HUES48 (cell line): ENCODE results near the gene NTNG1.

Experiments
- H3K27ac ChIP-seq: one replicate; pipeline ENCODE4 v1.7.0; 2013; ENCODE audit warnings: low read depth, low read length, inconsistent platforms
- H3K27me3 ChIP-seq: 2 replicates; pipeline ENCODE4 v1.6.1; 2013; ENCODE audit warnings: mild to moderate bottlenecking, low read length; ENCODE audit not compliant: control insufficient read depth, insufficient read depth
- H3K36me3 ChIP-seq: 2 replicates; pipeline ENCODE4 v1.6.1; 2013; ENCODE audit warnings: low read length; ENCODE audit not compliant: control insufficient read depth, insufficient read depth
- H3K4me1 ChIP-seq: 2 replicates; pipeline ENCODE4 v1.6.1; 2013; ENCODE audit warnings: mild to moderate bottlenecking, low read length; ENCODE audit not compliant: control insufficient read depth, insufficient read depth
- H3K4me3 ChIP-seq: 2 replicates; pipeline ENCODE4 v1.5.1; 2013; ENCODE audit warnings: mild to moderate bottlenecking, low read depth, low read length
- H3K9ac ChIP-seq: 2 replicates; pipeline ENCODE4 v1.6.1; 2013; ENCODE audit warnings: mild to moderate bottlenecking, low read depth, low read length, moderate library complexity
- H3K9me3 ChIP-seq: 2 replicates; pipeline ENCODE4 v1.6.1; 2013; ENCODE audit warnings: low read length; ENCODE audit not compliant: control insufficient read depth, insufficient read depth

Gene NTNG1

GRCh38 chr1:107326824-107327445, 186.1 kb downstream of the NTNG1 start:
- Histone ChIP-seq H3K27me3 (no peaks in the 10 kb centered on the region), H3K27ac (no peak overlapping the region), H3K4me1 (peaks cover 7% of the 10 kb centered on the region), H3K9ac (no peak overlapping the region), H3K4me3 (no peak overlapping the region), H3K9me3 (no peaks in the 10 kb centered on the region), H3K36me3 (no peaks in the 10 kb centered on the region)

- no peaks in the 10 kb centered on the region for H3K27me3 ChIP-seq
- H3K9me3 ChIP-seq: no peaks in the 10 kb centered on the region
- no peaks in the 10 kb centered on the region for H3K36me3 ChIP-seq
- no peak overlapping the region for H3K4me3 ChIP-seq
- H3K9ac ChIP-seq: no peak overlapping the region
- peaks cover 10% of the 10 kb centered on the region for H3K4me1 ChIP-seq
- no peak overlapping the region for H3K27ac ChIP-seq
Measured at GRCh38 chr1:107327446-107327845, 186.6 kb downstream of the NTNG1 start.

GRCh38 chr1:107328087-107328486, 187.2 kb downstream of the NTNG1 start:
- Histone ChIP-seq H3K4me3 (no peak overlapping the region), H3K9ac (no peak overlapping the region), H3K36me3 (no peaks in the 10 kb centered on the region), H3K27ac (no peak overlapping the region), H3K4me1 (peaks cover 9% of the 10 kb centered on the region), H3K27me3 (no peaks in the 10 kb centered on the region), H3K9me3 (no peaks in the 10 kb centered on the region)

DNA sequence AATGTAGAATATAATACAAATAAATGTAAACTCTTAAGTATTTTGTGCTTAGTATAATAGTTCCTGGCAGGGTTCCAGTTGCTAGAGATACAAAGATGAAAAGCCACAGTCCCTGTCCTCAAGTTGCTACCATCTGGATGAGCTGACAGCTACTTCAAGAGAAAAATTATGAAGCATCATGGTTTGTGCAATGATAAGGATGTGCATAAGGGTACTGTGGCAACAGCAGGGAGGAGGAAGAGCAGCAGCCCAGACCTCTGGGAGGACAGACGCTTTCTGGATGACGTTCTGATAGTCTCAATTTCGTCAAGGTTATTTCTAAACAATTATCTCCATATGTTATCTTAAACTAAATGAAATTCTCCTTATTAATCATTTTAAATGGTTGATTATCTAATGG, 198.9 kb downstream of the NTNG1 start:
- Histone ChIP-seq H3K36me3 (no peaks in the 10 kb centered on the region), H3K9ac (no peak overlapping the region), H3K27me3 (no peaks in the 10 kb centered on the region), H3K4me3 (no peak overlapping the region), H3K27ac (no peak overlapping the region), H3K9me3 (no peaks in the 10 kb centered on the region), H3K4me1 (peaks cover 14% of the 10 kb centered on the region; the same call in 1 of the 2 replicates)

- Histone ChIP-seq H3K4me1 (peaks cover 14% of the 10 kb centered on the region; the same call in 1 of the 2 replicates), H3K9ac (no peak overlapping the region), H3K27ac (no peak overlapping the region), H3K4me3 (no peak overlapping the region), H3K27me3 (no peaks in the 10 kb centered on the region), H3K9me3 (no peaks in the 10 kb centered on the region), H3K36me3 (no peaks in the 10 kb centered on the region)
Measured at GRCh38 chr1:107342316-107342715, 201.5 kb downstream of the NTNG1 start.

DNA sequence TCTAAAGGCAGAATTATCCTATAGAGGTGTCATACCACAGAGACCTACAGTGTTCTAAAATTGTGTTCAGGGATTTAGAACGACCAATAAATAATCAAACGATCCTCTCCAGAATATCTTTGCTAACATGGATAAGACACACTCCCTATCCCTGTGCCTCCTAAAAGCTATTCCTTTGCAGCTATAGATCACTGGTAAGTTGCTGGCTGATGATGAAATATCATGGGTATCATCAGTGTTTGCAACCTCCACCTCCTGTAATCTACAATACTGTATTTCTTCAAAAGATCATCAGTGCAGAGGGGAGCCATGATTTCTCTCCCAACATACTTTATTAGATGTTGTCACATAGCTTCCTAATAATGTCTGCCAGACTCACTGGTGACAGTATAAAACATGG, 201.9 kb downstream of the NTNG1 start:
- Histone ChIP-seq H3K27me3 (no peaks in the 10 kb centered on the region), H3K4me1 (peaks cover 14% of the 10 kb centered on the region; the same call in 1 of the 2 replicates), H3K9ac (no peak overlapping the region), H3K9me3 (no peaks in the 10 kb centered on the region), H3K27ac (no peak overlapping the region), H3K4me3 (no peak overlapping the region), H3K36me3 (no peaks in the 10 kb centered on the region)

DNA sequence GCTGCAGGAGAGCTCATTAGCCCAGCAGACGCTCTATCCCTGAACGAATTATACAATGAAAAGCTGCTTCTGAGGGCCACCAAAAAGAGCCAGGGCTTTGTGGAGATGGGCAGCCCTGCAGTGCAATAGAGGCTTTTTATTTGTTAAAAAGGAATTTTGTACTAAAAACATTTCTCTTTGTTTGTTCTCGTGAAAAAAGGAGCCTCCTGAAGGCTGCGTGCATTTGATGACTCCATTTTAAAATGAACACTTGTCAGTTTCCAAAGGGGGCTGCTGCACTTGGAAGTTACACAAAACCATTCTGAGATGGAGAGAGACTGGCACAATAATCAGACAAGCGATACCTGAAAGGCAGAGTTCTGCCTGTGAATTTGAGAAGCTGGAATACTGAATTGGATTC, 202.8 kb downstream of the NTNG1 start:
- Histone ChIP-seq H3K4me1 (peaks cover 14% of the 10 kb centered on the region; the same call in 1 of the 2 replicates), H3K9ac (no peak overlapping the region), H3K27me3 (no peaks in the 10 kb centered on the region), H3K9me3 (no peaks in the 10 kb centered on the region), H3K27ac (no peak overlapping the region), H3K36me3 (no peaks in the 10 kb centered on the region), H3K4me3 (no peak overlapping the region)

GRCh38 chr1:107344268-107344760, 203.5 kb downstream of the NTNG1 start:
- Histone ChIP-seq H3K9me3 (no peaks in the 10 kb centered on the region), H3K27ac (no peak overlapping the region), H3K9ac (no peak overlapping the region), H3K36me3 (no peaks in the 10 kb centered on the region), H3K27me3 (no peaks in the 10 kb centered on the region), H3K4me1 (peaks cover 14% of the 10 kb centered on the region; the same call in 1 of the 2 replicates), H3K4me3 (no peak overlapping the region)

DNA sequence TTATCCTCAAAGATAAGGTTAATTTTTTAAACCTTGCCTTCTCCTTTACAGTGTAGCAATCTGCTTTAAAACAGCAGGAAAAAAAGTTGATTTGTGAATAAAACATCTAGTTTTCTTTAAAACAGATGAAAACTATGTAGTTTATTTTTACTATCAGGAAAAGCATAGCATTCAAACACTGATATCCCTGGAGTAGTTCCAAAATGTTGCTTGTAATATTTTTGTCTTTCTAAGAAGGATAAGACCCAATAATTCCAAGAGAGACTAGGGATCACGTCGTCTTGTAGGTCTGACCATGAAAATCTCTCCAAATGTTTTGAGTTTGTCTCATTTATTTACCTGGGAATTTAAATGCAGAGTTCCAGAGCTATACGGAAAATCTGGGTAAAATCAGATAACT, 204.0 kb downstream of the NTNG1 start:
- H3K27me3 ChIP-seq: no peaks in the 10 kb centered on the region
- no peak overlapping the region for H3K4me3 ChIP-seq
- H3K9ac ChIP-seq: no peak overlapping the region
- H3K27ac ChIP-seq: no peak overlapping the region
- peaks cover 14% of the 10 kb centered on the region; the same call in 1 of the 2 replicates for H3K4me1 ChIP-seq
- H3K36me3 ChIP-seq: no peaks in the 10 kb centered on the region
- H3K9me3 ChIP-seq: no peaks in the 10 kb centered on the region

DNA sequence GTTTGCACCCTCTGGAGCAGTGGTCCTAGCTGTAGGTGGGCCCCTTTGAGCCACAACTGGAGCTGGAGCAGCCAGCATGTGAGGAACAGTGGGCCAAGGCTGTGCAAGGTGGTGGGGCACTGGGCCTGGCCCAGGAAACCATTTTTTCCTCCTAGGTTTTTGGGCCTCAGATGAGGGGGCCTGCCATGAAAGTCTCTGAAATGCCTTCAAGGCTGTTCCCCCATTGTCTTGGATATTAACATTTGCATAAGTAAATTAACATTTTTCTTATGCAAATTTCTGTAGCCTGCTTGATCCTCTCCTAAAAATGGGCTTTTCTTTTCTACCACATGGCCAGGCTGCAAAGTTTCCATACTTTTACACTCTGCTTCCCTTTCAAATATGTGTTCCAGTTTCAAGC, 212.0 kb downstream of the NTNG1 start:
- H3K27me3 ChIP-seq: no peaks in the 10 kb centered on the region
- peaks cover 11% of the 10 kb centered on the region for H3K9me3 ChIP-seq
- H3K4me1 ChIP-seq: peaks cover 15% of the 10 kb centered on the region
- H3K4me3 ChIP-seq: no peak overlapping the region
- no peaks in the 10 kb centered on the region for H3K36me3 ChIP-seq
- peak overlapping the region; percentile 68 for H3K27ac ChIP-seq
- H3K9ac ChIP-seq: no peak overlapping the region

- H3K27me3 ChIP-seq: no peaks in the 10 kb centered on the region
- no peak overlapping the region for H3K4me3 ChIP-seq
- H3K9ac ChIP-seq: no peak overlapping the region
Measured at GRCh38 chr1:107357376-107357775, 216.5 kb downstream of the NTNG1 start.

More at GRCh38 chr1:107357376-107357775, 216.5 kb downstream of the NTNG1 start:
- Histone ChIP-seq H3K4me1 (peaks cover 32% of the 10 kb centered on the region), H3K9me3 (peaks cover 3% of the 10 kb centered on the region), H3K36me3 (no peaks in the 10 kb centered on the region), H3K27ac (no peak overlapping the region)
